ENCODE results near the gene NME9. TPM values are rescaled to one million over a fixed set of nuclear protein-coding genes. Genes with fewer than 3 reads are reported as not detected.

The NME9 gene
- total RNA-seq, 1 experiment from 2014 or later: not detected

- Histone ChIP-seq H2BK5ac (ENCODE audit: insufficient read length, low read length) (no peak overlapping the region), H3K4me1 (ENCODE audit: insufficient read depth, low read length) (no peaks in the 10 kb centered on the region), H2BK120ac (ENCODE audit: low read depth, low read length, poor library complexity, severe bottlenecking) (no peak overlapping the region), H3K27me3 (ENCODE audit: insufficient read depth, low read length) (no peaks in the 10 kb centered on the region), H3K79me1 (ENCODE audit: insufficient read depth, low read depth, low read length, poor library complexity, severe bottlenecking) (no peaks in the 10 kb centered on the region), H2AK5ac (ENCODE audit: insufficient read length, low read length) (no peak overlapping the region), H3K4ac (ENCODE audit: low read depth, low read length) (no peak overlapping the region), H2BK12ac (ENCODE audit: insufficient read length, low read depth, low read length) (no peak overlapping the region), H3K23ac (ENCODE audit: insufficient read length, low read depth, low read length) (no peak overlapping the region), H4K91ac (ENCODE audit: insufficient read length, low read depth, low read length) (no peak overlapping the region), H2BK15ac (ENCODE audit: low read depth, low read length) (no peak overlapping the region), H3K56ac (ENCODE audit: insufficient read length, low read depth, low read length) (no peak overlapping the region), H3K79me2 (ENCODE audit: insufficient read depth, low read length) (no peaks in the 10 kb centered on the region), H2AFZ (ENCODE audit: low read length) (no peak overlapping the region), H4K5ac (ENCODE audit: insufficient read length, low read depth, low read length) (no peak overlapping the region), H3K9ac (ENCODE audit: extremely low read depth, insufficient read length, low read length) (no peak overlapping the region), H3K18ac (ENCODE audit: insufficient read length, low read depth, low read length) (no peak overlapping the region), H3K23me2 (ENCODE audit: insufficient read length, low read depth, low read length, poor library complexity, severe bottlenecking) (no peaks in the 10 kb centered on the region), H4K20me1 (ENCODE audit: control insufficient read depth, insufficient read depth, insufficient read length) (no peaks in the 10 kb centered on the region), H3K4me2 (ENCODE audit: insufficient read depth, insufficient read length, low read length) (no peak overlapping the region), H3K14ac (ENCODE audit: insufficient read depth, low read length) (no peak overlapping the region), H3K27ac (ENCODE audit: insufficient read length, low read depth, low read length) (no peak overlapping the region), H2BK20ac (ENCODE audit: low read depth, low read length, poor library complexity, severe bottlenecking) (no peak overlapping the region), H3T11ph (ENCODE audit: low read length) (no peak overlapping the region), H3K9me3 (ENCODE audit: control insufficient read depth, low read depth, low read length) (no peaks in the 10 kb centered on the region), H4K8ac (replicated peaks; ENCODE audit: insufficient read length, low read depth, low read length) (no peak overlapping the region)
- Mint-ChIP-seq H3K9me3 (peaks cover 0 to 3% of the 10 kb centered on the region in 2 experiments; a peak in 1 of 5 replicates), H3K36me3 (ENCODE audit: insufficient read depth in 1 of 3, low read depth in 3 of 3) (peaks cover 3 to 18% (median 7%) of the 10 kb centered on the region in 3 experiments; a peak in 6 of 7 replicates), H3K27me3 (ENCODE audit: low read depth) (no peaks in the 10 kb centered on the region), H3K27ac (no peak overlapping the region), H3K4me3 (no peak overlapping the region), H3K4me1 (peaks cover 6 to 10% of the 10 kb centered on the region in 2 experiments; a peak in 3 of 4 replicates)
- DNase-seq: no peak
- no CpG with 5 or more reads among the region's 5 CpGs for WGBS (ENCODE audit: extremely low coverage, insufficient read length, low lambda C conversion rate)
- no peak for TF ChIP-seq CTCF (conservative IDR thresholded peaks at IDR 0.05)
Measured at GRCh38 chr3:138373736-138374094, 44.1 kb upstream of the NME9 start.
